ENCODE measurements around the gene MDM4.

GRCh38 chr1:204499511-204500468 lies 16.4 kb upstream of the MDM4 start:
- TF ChIP-seq POLR2AphosphoS5 (IDR thresholded peaks at IDR 0.05; ENCODE audit: low read depth, low read length) (no peak), SIN3A (IDR thresholded peaks at IDR 0.05; ENCODE audit: borderline replicate concordance, insufficient read depth, low read length) (no peak), REST (IDR thresholded peaks at IDR 0.05; ENCODE audit: insufficient read depth in 1 of 2, low read depth in 2 of 2, low read length in 2 of 2) (no peak), TAF1 (IDR thresholded peaks at IDR 0.05; ENCODE audit: borderline replicate concordance, insufficient read depth, low read length) (no peak), FOXP2 (optimal IDR thresholded peaks at IDR 0.05; ENCODE audit: borderline replicate concordance, extremely low read depth, extremely low read length, insufficient read depth) (no peak)
